HEK293 (cell line): Measurements from ENCODE around the gene C1orf52.

Experiments
- CTCF ChIA-PET: fragments of 350-600 bp; formaldehyde crosslinking; extraction: SDS; loops from one replicate; lab custom pipeline; 2021; ENCODE audit warnings: antibody characterized with exemption; lab: Yijun Ruan, JAX
- POLR2A ChIA-PET: fragments of 300-600 bp; formaldehyde crosslinking; extraction: SDS; loops from one replicate; lab custom pipeline; 2020; ENCODE audit warnings: antibody characterized with exemption, inconsistent platforms; lab: Yijun Ruan, JAX
- H3K27ac ChIP-seq: fragments of 200-500 bp; sonication (Bioruptor generic); 2 replicates; pipeline ENCODE4 v1.5.1; 2014; ENCODE audit warnings: low read depth, low read length, control low read depth, inconsistent platforms; ENCODE audit errors: extremely low read depth
- H3K36me3 ChIP-seq, 2 experiments: fragments of 200-500 bp in 1 of 2; sonication (Bioruptor generic) in 1 of 2; 1 replicate in 1 of 2; 2 replicates in 1 of 2; pipeline ENCODE4 v1.5.1; 2014 to 2017; ENCODE audit warnings: inconsistent platforms in 2 of 2, low read length in 2 of 2; ENCODE audit not compliant: control insufficient read depth in 2 of 2, insufficient read depth in 1 of 2
- H3K4me1 ChIP-seq: fragments of 200-500 bp; sonication (Bioruptor generic); 2 replicates; pipeline ENCODE4 v1.5.1; 2014; ENCODE audit warnings: mild to moderate bottlenecking, low read length, inconsistent platforms; ENCODE audit not compliant: control insufficient read depth, insufficient read depth
- H3K4me3 ChIP-seq: 2 replicates; pipeline ENCODE4 v1.5.1; 2011; ENCODE audit warnings: low read depth, mild to moderate bottlenecking, control low read depth, low read length, moderate library complexity
- H3K9me3 ChIP-seq: fragments of 200-500 bp; sonication (Bioruptor generic); 2 replicates; pipeline ENCODE4 v1.5.1; 2014; ENCODE audit warnings: low read depth, low read length, inconsistent platforms; ENCODE audit not compliant: control insufficient read depth, insufficient read depth
- ELK4 ChIP-seq: IDR thresholded peaks from 2 replicates; pipeline ENCODE4 v1.6.1; 2011; ENCODE audit warnings: mild to moderate bottlenecking, low read depth, low read length, borderline replicate concordance
- IKZF3 ChIP-seq: fragments of 450-650 bp; IDR thresholded peaks from 2 replicates; pipeline ENCODE4 v1.5.0; 2018; ENCODE audit warnings: missing biosample characterization, mild to moderate bottlenecking, missing genetic modification characterization, moderate library complexity
- KLF17 ChIP-seq: fragments of 450-650 bp; formaldehyde crosslinking; IDR thresholded peaks from 2 replicates; pipeline ENCODE4 v1.5.1; 2016; ENCODE audit warnings: missing biosample characterization, missing genetic modification characterization
- MYNN ChIP-seq: fragments of 450-650 bp; formaldehyde crosslinking; IDR thresholded peaks from 2 replicates; pipeline ENCODE4 v1.5.1; 2016; ENCODE audit warnings: missing biosample characterization, missing genetic modification characterization, borderline replicate concordance
- OSR2 ChIP-seq: fragments of 450-650 bp; formaldehyde crosslinking; IDR thresholded peaks from 2 replicates; pipeline ENCODE4 v1.5.1; 2016; ENCODE audit warnings: missing biosample characterization, missing genetic modification characterization
- PRDM6 ChIP-seq: fragments of 450-650 bp; formaldehyde crosslinking; IDR thresholded peaks from 2 replicates; pipeline ENCODE4 v1.5.1; 2017; ENCODE audit warnings: missing biosample characterization, missing genetic modification characterization
- SCRT1 ChIP-seq: fragments of 450-650 bp; formaldehyde crosslinking; IDR thresholded peaks from 2 replicates; pipeline ENCODE4 v1.5.1; 2016; ENCODE audit warnings: missing biosample characterization, missing genetic modification characterization, borderline replicate concordance
- ZFP37 ChIP-seq: fragments of 450-650 bp; formaldehyde crosslinking; IDR thresholded peaks from 2 replicates; pipeline ENCODE4 v1.5.1; 2016; ENCODE audit warnings: missing biosample characterization, missing genetic modification characterization
- ZNF10 ChIP-seq: fragments of 450-650 bp; formaldehyde crosslinking; IDR thresholded peaks from 2 replicates; pipeline ENCODE4 v1.5.1; 2017; ENCODE audit warnings: missing biosample characterization, missing genetic modification characterization
- ZNF280D ChIP-seq: fragments of 450-650 bp; formaldehyde crosslinking; IDR thresholded peaks from 2 replicates; pipeline ENCODE4 v1.5.1; 2016; ENCODE audit warnings: missing biosample characterization, missing genetic modification characterization
- ZNF473 ChIP-seq: fragments of 450-650 bp; formaldehyde crosslinking; IDR thresholded peaks from 2 replicates; pipeline ENCODE4 v1.5.1; 2017; ENCODE audit warnings: missing biosample characterization, missing genetic modification characterization
- ZNF514 ChIP-seq: fragments of 450-650 bp; formaldehyde crosslinking; IDR thresholded peaks from 2 replicates; pipeline ENCODE4 v1.5.1; 2016; ENCODE audit warnings: missing biosample characterization, missing genetic modification characterization
- ZNF580 ChIP-seq: fragments of 450-650 bp; formaldehyde crosslinking; IDR thresholded peaks from 2 replicates; pipeline ENCODE4 v1.5.1; 2016; ENCODE audit warnings: missing biosample characterization, missing genetic modification characterization
- ZNF623 ChIP-seq: fragments of 450-650 bp; formaldehyde crosslinking; IDR thresholded peaks from 2 replicates; pipeline ENCODE4 v1.5.1; 2016; ENCODE audit warnings: missing biosample characterization, missing genetic modification characterization
- ZNF654 ChIP-seq: fragments of 450-650 bp; formaldehyde crosslinking; IDR thresholded peaks from 2 replicates; pipeline ENCODE4 v1.5.1; 2016; ENCODE audit warnings: low read depth, missing biosample characterization, missing genetic modification characterization
- ZNF670 ChIP-seq: fragments of 450-650 bp; formaldehyde crosslinking; IDR thresholded peaks from 2 replicates; pipeline ENCODE4 v1.5.1; 2016; ENCODE audit warnings: missing biosample characterization, missing genetic modification characterization, low read depth
- ZNF701 ChIP-seq: fragments of 450-650 bp; formaldehyde crosslinking; IDR thresholded peaks from 2 replicates; pipeline ENCODE4 v1.5.1; 2016; ENCODE audit warnings: missing biosample characterization, missing genetic modification characterization

C1orf52 gene

GRCh38 chr1:85208488-85208887 is 51.0 kb downstream of the C1orf52 start:
- Histone ChIP-seq H3K4me1 (no peaks in the 10 kb centered on the region), H3K36me3 (no peaks in the 10 kb centered on the region), H3K27ac (no peak overlapping the region), H3K4me3 (no peak overlapping the region), H3K9me3 (no peaks in the 10 kb centered on the region)
- ChIA-PET POLR2A (no interaction called here), CTCF (interaction anchor here (0.6 kb wide), 1 partner anchor 50 kb away, joined by 4 read pairs; no protein-coding TSS in a partner anchor)
- TF ChIP-seq ZNF10 (no peak), MYNN (tag by site-specific recombination) (no peak), ELK4 (no peak), ZNF514 (no peak), ZNF580 (peak; percentile 72; the same call in 1 of the 2 replicates), OSR2 (tag by site-specific recombination) (no peak), ZNF623 (tag by site-specific recombination) (peak; percentile 96), ZFP37 (tag by site-specific recombination) (no peak), SCRT1 (no peak), ZNF670 (tag by site-specific recombination) (no peak), ZNF280D (tag by site-specific recombination) (no peak)

- ChIA-PET CTCF (no interaction called here), POLR2A (no interaction called here)
Measured at GRCh38 chr1:85203573-85204171, 55.8 kb downstream of the C1orf52 start.

GRCh38 chr1:85202864-85203255 is 56.6 kb downstream of the C1orf52 start:
- Histone ChIP-seq H3K4me3 (no peak overlapping the region), H3K36me3 (no peaks in the 10 kb centered on the region), H3K27ac (no peak overlapping the region), H3K9me3 (no peaks in the 10 kb centered on the region), H3K4me1 (peaks cover 6% of the 10 kb centered on the region; the same call in 1 of the 2 replicates)
- ChIA-PET POLR2A (interaction anchor here (4.1 kb wide), 1 partner anchor 23 kb away, joined by 19 read pairs; no protein-coding TSS in a partner anchor), CTCF (interaction anchor here (1.5 to 2.1 kb wide), 2 partner anchors 28 to 258 kb away, joined by 4 to 5 read pairs; no protein-coding TSS in a partner anchor)
- TF ChIP-seq KLF17 (tag by site-specific recombination) (no peak), ZNF654 (tag by site-specific recombination) (no peak), ZNF473 (tag by site-specific recombination) (no peak)

More at GRCh38 chr1:85203573-85204171, 55.8 kb downstream of the C1orf52 start:
- Histone ChIP-seq H3K4me1 (peaks cover 6% of the 10 kb centered on the region; the same call in 1 of the 2 replicates), H3K4me3 (no peak overlapping the region), H3K9me3 (no peaks in the 10 kb centered on the region), H3K36me3 (no peaks in the 10 kb centered on the region), H3K27ac (no peak overlapping the region)
- TF ChIP-seq IKZF3 (tag by site-specific recombination), result peak; percentile 57
- no peak for TF ChIP-seq ZNF701 (tag by site-specific recombination)
- TF ChIP-seq PRDM6, result peak; percentile 44; the same call in 1 of the 2 replicates
